Liver (tissue), 9 donors: ENCODE data around the gene WNT16. TPM values are rescaled to one million over a fixed set of nuclear protein-coding genes. Genes with fewer than 3 reads are reported as not detected.

ENCODE experiments used
- DNase-seq: peaks from one replicate; pipeline ENCODE4 v3.0.0-alpha.2; 2017; ENCODE audit warnings: low spot score
- H3K27ac ChIP-seq, 2 donors: one replicate each; pipeline ENCODE4 v1.7.0; 2013; ENCODE audit warnings: inconsistent platforms in 2 of 2, low read length in 2 of 2, control low read depth in 1 of 2, low read depth in 1 of 2, mild to moderate bottlenecking in 1 of 2
- H3K27me3 ChIP-seq, 4 donors: one replicate each; pipeline versions ENCODE4 v1.6.1 to v1.7.0; 2013; ENCODE audit warnings: low read length in 3 of 4, inconsistent platforms in 1 of 4, mild to moderate bottlenecking in 1 of 4, moderate library complexity in 1 of 4; ENCODE audit not compliant: control insufficient read depth in 4 of 4, insufficient read depth in 4 of 4
- H3K36me3 ChIP-seq, 4 donors: one replicate each; pipeline versions ENCODE4 v1.6.1 to v1.7.0; 2013; ENCODE audit warnings: low read length in 3 of 4, mild to moderate bottlenecking in 3 of 4, low read depth in 1 of 4, moderate library complexity in 1 of 4; ENCODE audit not compliant: control insufficient read depth in 4 of 4, insufficient read depth in 3 of 4
- H3K4me1 ChIP-seq, 4 donors: one replicate each; pipeline versions ENCODE4 v1.6.1 to v1.7.0; 2013; ENCODE audit warnings: low read length in 3 of 4, mild to moderate bottlenecking in 3 of 4, moderate library complexity in 1 of 4; ENCODE audit not compliant: control insufficient read depth in 4 of 4, insufficient read depth in 4 of 4
- H3K4me3 ChIP-seq, 3 donors: one replicate each; pipeline versions ENCODE4 v1.6.1 to v1.7.0; 2013; ENCODE audit warnings: low read length in 3 of 3, control low read depth in 1 of 3, low read depth in 1 of 3, mild to moderate bottlenecking in 1 of 3
- H3K9ac ChIP-seq, 2 donors: one replicate each; pipeline ENCODE4 v1.7.0; 2013; ENCODE audit warnings: low read length in 2 of 2, mild to moderate bottlenecking in 2 of 2, moderate library complexity in 2 of 2, control low read depth in 1 of 2, low read depth in 1 of 2
- H3K9me3 ChIP-seq, 4 donors: one replicate each; pipeline versions ENCODE4 v1.6.1 to v1.7.0; 2013; ENCODE audit warnings: low read length in 3 of 4; ENCODE audit not compliant: control insufficient read depth in 4 of 4
- CTCF ChIP-seq: fragments of 150-350 bp; IDR thresholded peaks from 2 replicates; pipeline ENCODE4 v1.5.1; 2017; ENCODE audit warnings: improper control_type of control experiment, low read depth, low read length; ENCODE audit not compliant: missing input control
- EGR1 ChIP-seq, 2 donors: IDR thresholded peaks; 2 replicates each; pipeline ENCODE4 v1.6.1; 2016 to 2018; ENCODE audit warnings: antibody characterized with exemption in 2 of 2, low read depth in 2 of 2
- FOXA1 ChIP-seq: IDR thresholded peaks from 2 replicates; pipeline ENCODE4 v1.6.1; 2016; ENCODE audit warnings: antibody characterized with exemption
- FOXA2 ChIP-seq: IDR thresholded peaks from 2 replicates; pipeline ENCODE4 v1.6.1; 2016; ENCODE audit warnings: antibody characterized with exemption
- GABPA ChIP-seq, 2 donors: IDR thresholded peaks in 1 of 2; conservative IDR thresholded peaks in 1 of 2; 2 replicates each; pipeline ENCODE4 v1.6.1; 2016; ENCODE audit warnings: antibody characterized with exemption in 2 of 2, mild to moderate bottlenecking in 1 of 2, moderate library complexity in 1 of 2
- HNF4A ChIP-seq, 2 donors: conservative IDR thresholded peaks; 2 replicates each; pipeline ENCODE4 v1.6.1; 2016; ENCODE audit warnings: antibody characterized with exemption in 2 of 2, mild to moderate bottlenecking in 2 of 2
- HNF4G ChIP-seq: IDR thresholded peaks from 2 replicates; pipeline ENCODE4 v1.6.1; 2016; ENCODE audit warnings: antibody characterized with exemption
- JUND ChIP-seq, 2 donors: IDR thresholded peaks; 2 replicates each; pipeline ENCODE4 v1.6.1; 2016; ENCODE audit warnings: antibody characterized with exemption in 2 of 2
- MAX ChIP-seq: IDR thresholded peaks from 2 replicates; pipeline ENCODE4 v1.6.1; 2016; ENCODE audit warnings: antibody characterized with exemption
- NR2F2 ChIP-seq: IDR thresholded peaks from 2 replicates; pipeline ENCODE4 v1.6.1; 2016; ENCODE audit warnings: antibody characterized with exemption
- RAD21 ChIP-seq, 2 donors: IDR thresholded peaks; 2 replicates each; pipeline ENCODE4 v1.6.1; 2016; ENCODE audit warnings: antibody characterized with exemption in 2 of 2, mild to moderate bottlenecking in 2 of 2
- REST ChIP-seq: IDR thresholded peaks from 2 replicates; pipeline ENCODE4 v1.6.1; 2016; ENCODE audit warnings: antibody characterized with exemption, mild to moderate bottlenecking
- RXRA ChIP-seq, 2 donors: IDR thresholded peaks; 2 replicates each; pipeline ENCODE4 v1.6.1; 2017 to 2018; ENCODE audit warnings: antibody characterized with exemption in 2 of 2, mild to moderate bottlenecking in 1 of 2
- SP1 ChIP-seq: IDR thresholded peaks from 2 replicates; pipeline ENCODE4 v1.6.1; 2018; ENCODE audit warnings: antibody characterized with exemption, mild to moderate bottlenecking
- TAF1 ChIP-seq: conservative IDR thresholded peaks from 2 replicates; pipeline ENCODE4 v1.6.1; 2016; ENCODE audit warnings: antibody characterized with exemption, mild to moderate bottlenecking
- YY1 ChIP-seq: IDR thresholded peaks from 2 replicates; pipeline ENCODE4 v1.6.1; 2016; ENCODE audit warnings: antibody characterized with exemption, mild to moderate bottlenecking
- WGBS: extraction: QIAGEN DNeasy Blood & Tissue Kit; methylation state at CpG from one replicate; pipeline ENCODE4 v1.1.7; 2013; 5-methylcytosine and 5-hydroxymethylcytosine counted together
- polyA plus RNA-seq, 2 donors: library from polyadenylated mRNA; stranded (reverse) in 1 of 2; unstranded in 1 of 2; fragments of 200-250 nt in 1 of 2; fragments of >200 nt in 1 of 2; fragmentation: Nextera tagmentation in 1 of 2; extraction: Ambion mirVana in 1 of 2; gene quantifications; one replicate each; pipeline versions ENCODE4 v1.2.1 to v1.2.3, GENCODE V29; 2013 to 2015
- total RNA-seq, 2 donors: library from RNA; depleted of rRNA; stranded (reverse); fragments of >200 nt; gene quantifications; one replicate each; pipeline ENCODE4 v1.2.3, GENCODE V29; 2014
- TF ChIP-seq, protein P1 (sequence below): IDR thresholded peaks from 2 replicates; pipeline ENCODE4 v1.6.1; 2016; ENCODE audit warnings: antibody characterized with exemption
- TF ChIP-seq, protein P2 (sequence below): IDR thresholded peaks from 2 replicates; pipeline ENCODE4 v1.6.1; 2016; ENCODE audit warnings: antibody characterized with exemption
- donor health status: healthy.
- donor health status: healthy.
- donor health status: healthy.
- donor health status: healthy.
- donor health status: healthy.

WNT16 gene
- total and polyA plus RNA-seq, 4 donors, result not detected

- Histone ChIP-seq H3K4me3 (no peak overlapping the region), H3K36me3 (no peaks in the 10 kb centered on the region), H3K9ac (no peak overlapping the region), H3K27ac (no peak overlapping the region), H3K9me3 (no peaks in the 10 kb centered on the region), H3K27me3 (no peaks in the 10 kb centered on the region), H3K4me1 (peaks cover 5 to 8% (median 7%) of the 10 kb centered on the region in 4 donors)
- TF ChIP-seq CTCF (no peak), HNF4G (no peak), GABPA (IDR thresholded peaks at IDR 0.05 in 1 of 2, conservative IDR thresholded peaks at IDR 0.05 in 1 of 2) (no peak), NR2F2 (no peak), SP1 (no peak), FOXA1 (no peak), MAX (no peak), YY1 (no peak)
- TF ChIP-seq, protein P1, sequence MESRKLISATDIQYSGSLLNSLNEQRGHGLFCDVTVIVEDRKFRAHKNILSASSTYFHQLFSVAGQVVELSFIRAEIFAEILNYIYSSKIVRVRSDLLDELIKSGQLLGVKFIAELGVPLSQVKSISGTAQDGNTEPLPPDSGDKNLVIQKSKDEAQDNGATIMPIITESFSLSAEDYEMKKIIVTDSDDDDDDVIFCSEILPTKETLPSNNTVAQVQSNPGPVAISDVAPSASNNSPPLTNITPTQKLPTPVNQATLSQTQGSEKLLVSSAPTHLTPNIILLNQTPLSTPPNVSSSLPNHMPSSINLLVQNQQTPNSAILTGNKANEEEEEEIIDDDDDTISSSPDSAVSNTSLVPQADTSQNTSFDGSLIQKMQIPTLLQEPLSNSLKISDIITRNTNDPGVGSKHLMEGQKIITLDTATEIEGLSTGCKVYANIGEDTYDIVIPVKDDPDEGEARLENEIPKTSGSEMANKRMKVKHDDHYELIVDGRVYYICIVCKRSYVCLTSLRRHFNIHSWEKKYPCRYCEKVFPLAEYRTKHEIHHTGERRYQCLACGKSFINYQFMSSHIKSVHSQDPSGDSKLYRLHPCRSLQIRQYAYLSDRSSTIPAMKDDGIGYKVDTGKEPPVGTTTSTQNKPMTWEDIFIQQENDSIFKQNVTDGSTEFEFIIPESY, result no peak
- DNase-seq, result no peak
Measured at GRCh38 chr7:121390109-121390508, 61.3 kb downstream of the WNT16 start.

DNA sequence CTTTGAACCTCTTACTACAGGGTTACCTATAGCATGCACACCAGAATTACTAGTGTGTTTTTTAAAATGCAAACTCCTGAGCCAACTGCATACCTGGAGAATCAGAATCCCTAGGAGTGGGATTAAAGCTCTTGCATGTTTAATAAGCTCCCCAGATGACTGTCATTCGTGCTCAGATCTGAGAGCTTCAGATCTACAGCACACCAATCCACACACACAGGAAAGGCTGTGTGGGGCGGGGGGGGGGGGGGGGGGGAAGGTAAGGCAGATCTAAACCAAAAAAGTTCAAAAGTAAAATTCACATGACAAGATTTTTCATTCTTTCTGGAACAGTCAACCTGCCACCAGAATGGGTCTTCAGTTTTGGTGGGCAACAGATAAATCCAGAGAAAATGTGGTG lies 61.8 kb downstream of the WNT16 start:
- no peak overlapping the region for H3K27ac ChIP-seq
- WGBS, result 52% methylated on average over 2 of the region's 2 CpGs
- no peak for TF ChIP-seq YY1
- TF ChIP-seq REST, result no peak
- TF ChIP-seq HNF4A (conservative IDR thresholded peaks at IDR 0.05), result no peak
- TF ChIP-seq HNF4G, result no peak
- TF ChIP-seq, protein P1, result no peak
- no peak for TF ChIP-seq FOXA2
- no peak for TF ChIP-seq TAF1
- no peak for TF ChIP-seq FOXA1
- TF ChIP-seq SP1, result no peak
- no peak for TF ChIP-seq GABPA (IDR thresholded peaks at IDR 0.05 in 1 of 2, conservative IDR thresholded peaks at IDR 0.05 in 1 of 2)
- TF ChIP-seq JUND (IDR thresholded peaks at IDR 0.05), result no peak
- TF ChIP-seq EGR1 (IDR thresholded peaks at IDR 0.05; ENCODE audit: low read depth in 2 of 2), result no peak
- TF ChIP-seq CTCF, result no peak
- no peak for TF ChIP-seq NR2F2
- TF ChIP-seq RXRA (IDR thresholded peaks at IDR 0.05), result no peak
- TF ChIP-seq, protein P2, sequence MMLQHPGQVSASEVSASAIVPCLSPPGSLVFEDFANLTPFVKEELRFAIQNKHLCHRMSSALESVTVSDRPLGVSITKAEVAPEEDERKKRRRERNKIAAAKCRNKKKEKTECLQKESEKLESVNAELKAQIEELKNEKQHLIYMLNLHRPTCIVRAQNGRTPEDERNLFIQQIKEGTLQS, result no peak
- no peak for TF ChIP-seq MAX
- no peak for TF ChIP-seq RAD21 (IDR thresholded peaks at IDR 0.05)
- H3K9ac ChIP-seq, result no peak overlapping the region
- no peak for DNase-seq
- H3K36me3 ChIP-seq, result no peaks in the 10 kb centered on the region
- no peak overlapping the region for H3K4me3 ChIP-seq
- H3K27me3 ChIP-seq, result no peaks in the 10 kb centered on the region
- peaks cover 5 to 11% (median 8%) of the 10 kb centered on the region in 4 donors for H3K4me1 ChIP-seq
- no peaks in the 10 kb centered on the region for H3K9me3 ChIP-seq
